ENCODE measurements around the gene TBC1D23. TPM values are rescaled to one million over a fixed set of nuclear protein-coding genes. Genes with fewer than 3 reads are reported as not detected.

Gene TBC1D23
- polyA plus RNA-seq, 1 of the 3 experiments (the other 2 are of a cell fraction), result 6.7 TPM

DNA sequence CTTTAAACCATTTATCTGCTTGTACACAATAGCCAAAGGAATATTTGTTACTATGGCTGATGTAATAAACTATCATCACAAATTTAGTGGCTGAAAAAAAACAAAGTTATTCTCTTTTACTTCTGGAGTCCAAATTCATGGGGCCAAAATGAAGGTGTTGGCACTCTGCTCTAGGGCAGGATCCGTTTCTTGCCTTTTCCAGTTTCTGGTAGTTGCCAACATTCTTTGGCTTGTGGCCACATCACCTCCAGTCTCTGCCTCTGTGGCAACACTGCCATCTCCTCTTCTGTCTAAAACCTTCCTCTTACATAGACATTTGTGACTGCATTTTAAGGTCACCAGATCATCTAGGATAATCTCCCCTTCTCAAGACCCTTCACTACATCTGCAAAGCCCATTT is 101.1 kb downstream of the TBC1D23 start:
- CTCF ChIA-PET, result no interaction called here

DNA sequence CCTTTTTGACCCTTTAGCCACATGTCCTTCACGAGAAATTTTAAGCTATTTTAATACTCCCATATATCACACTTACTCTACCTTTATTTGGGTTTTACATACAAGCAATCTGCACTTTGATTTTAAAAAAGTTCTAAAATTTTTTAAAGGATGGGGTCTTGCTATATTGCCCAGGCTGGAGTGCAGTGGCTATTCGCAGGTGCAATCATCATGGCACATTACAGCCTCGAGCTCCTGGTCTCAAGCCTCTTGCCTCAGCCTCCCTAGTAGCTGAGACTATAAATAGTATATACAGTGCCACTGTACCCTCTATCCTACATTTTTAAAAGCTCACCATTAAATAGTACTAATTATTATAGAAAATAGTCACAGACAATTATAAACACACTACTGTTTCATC is 103.6 kb downstream of the TBC1D23 start:
- H3K27ac ChIP-seq (ENCODE audit: low read depth in 2 of 2, low read length in 1 of 2), result no peak overlapping the region
- no peaks in the 10 kb centered on the region for H3K79me2 ChIP-seq (ENCODE audit: insufficient read depth)
- no peaks in the 10 kb centered on the region for H3K4me1 ChIP-seq (ENCODE audit: control insufficient read depth in 1 of 2, insufficient read depth in 2 of 2, low read depth in 1 of 2, low read length in 1 of 2)
- 97% methylated on average over 3 of the region's 3 CpGs for WGBS (ENCODE audit: low lambda C conversion rate)
- H3K9me2 ChIP-seq, result no peaks in the 10 kb centered on the region
- peaks cover 77 to 80% of the 10 kb centered on the region in 2 experiments for H3K36me3 ChIP-seq (replicated peaks in 1 of 2; ENCODE audit: control insufficient read depth in 1 of 2, insufficient read depth in 2 of 2, low read length in 1 of 2)
- no peak overlapping the region for H3K4me3 ChIP-seq (ENCODE audit: low read depth in 2 of 2, low read length in 1 of 2)
- H3K9ac ChIP-seq, result no peak overlapping the region
- no peaks in the 10 kb centered on the region for H4K20me1 ChIP-seq (ENCODE audit: insufficient read depth)
- CTCF ChIA-PET, result interaction anchor here (1.2 to 1.3 kb wide), 2 partner anchors 11 to 48 kb away, joined by 3 read pairs; no protein-coding TSS in a partner anchor
- H3K4me2 ChIP-seq, result no peak overlapping the region
- TF ChIP-seq NFIC (IDR thresholded peaks at IDR 0.05; ENCODE audit: borderline replicate concordance), result no peak
- TF ChIP-seq, protein P1, sequence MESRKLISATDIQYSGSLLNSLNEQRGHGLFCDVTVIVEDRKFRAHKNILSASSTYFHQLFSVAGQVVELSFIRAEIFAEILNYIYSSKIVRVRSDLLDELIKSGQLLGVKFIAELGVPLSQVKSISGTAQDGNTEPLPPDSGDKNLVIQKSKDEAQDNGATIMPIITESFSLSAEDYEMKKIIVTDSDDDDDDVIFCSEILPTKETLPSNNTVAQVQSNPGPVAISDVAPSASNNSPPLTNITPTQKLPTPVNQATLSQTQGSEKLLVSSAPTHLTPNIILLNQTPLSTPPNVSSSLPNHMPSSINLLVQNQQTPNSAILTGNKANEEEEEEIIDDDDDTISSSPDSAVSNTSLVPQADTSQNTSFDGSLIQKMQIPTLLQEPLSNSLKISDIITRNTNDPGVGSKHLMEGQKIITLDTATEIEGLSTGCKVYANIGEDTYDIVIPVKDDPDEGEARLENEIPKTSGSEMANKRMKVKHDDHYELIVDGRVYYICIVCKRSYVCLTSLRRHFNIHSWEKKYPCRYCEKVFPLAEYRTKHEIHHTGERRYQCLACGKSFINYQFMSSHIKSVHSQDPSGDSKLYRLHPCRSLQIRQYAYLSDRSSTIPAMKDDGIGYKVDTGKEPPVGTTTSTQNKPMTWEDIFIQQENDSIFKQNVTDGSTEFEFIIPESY (IDR thresholded peaks at IDR 0.05; ENCODE audit: borderline replicate concordance, low read depth), result no peak
- no peak for TF ChIP-seq EP300 (IDR thresholded peaks at IDR 0.05; ENCODE audit: borderline replicate concordance in 1 of 2, low read depth in 1 of 2, low read length in 1 of 2)
- TF ChIP-seq YY1 (IDR thresholded peaks at IDR 0.05; ENCODE audit: low read depth), result no peak
- no peak for TF ChIP-seq RCOR1 (IDR thresholded peaks at IDR 0.05; ENCODE audit: low read length)
- TF ChIP-seq SIN3A (IDR thresholded peaks at IDR 0.05; ENCODE audit: borderline replicate concordance, low read depth, low read length), result no peak
- no peak for TF ChIP-seq RAD21 (IDR thresholded peaks at IDR 0.05; ENCODE audit: low read length)
- no peak for TF ChIP-seq FOXM1 (IDR thresholded peaks at IDR 0.05; ENCODE audit: low read depth)
- TF ChIP-seq JUND (IDR thresholded peaks at IDR 0.05), result no peak
- TF ChIP-seq, protein P2, sequence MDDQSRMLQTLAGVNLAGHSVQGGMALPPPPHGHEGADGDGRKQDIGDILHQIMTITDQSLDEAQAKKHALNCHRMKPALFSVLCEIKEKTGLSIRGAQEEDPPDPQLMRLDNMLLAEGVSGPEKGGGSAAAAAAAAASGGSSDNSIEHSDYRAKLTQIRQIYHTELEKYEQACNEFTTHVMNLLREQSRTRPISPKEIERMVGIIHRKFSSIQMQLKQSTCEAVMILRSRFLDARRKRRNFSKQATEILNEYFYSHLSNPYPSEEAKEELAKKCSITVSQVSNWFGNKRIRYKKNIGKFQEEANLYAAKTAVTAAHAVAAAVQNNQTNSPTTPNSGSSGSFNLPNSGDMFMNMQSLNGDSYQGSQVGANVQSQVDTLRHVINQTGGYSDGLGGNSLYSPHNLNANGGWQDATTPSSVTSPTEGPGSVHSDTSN (IDR thresholded peaks at IDR 0.05), result no peak
- TF ChIP-seq GATA2 (CRISPR knock-in tag; IDR thresholded peaks at IDR 0.05), result no peak
- TF ChIP-seq EZH2phosphoT487 (IDR thresholded peaks at IDR 0.05; ENCODE audit: borderline replicate concordance, low read depth), result no peak
- no peak for TF ChIP-seq NRF1 (IDR thresholded peaks at IDR 0.05; ENCODE audit: low read depth, low read length)
- no peak for TF ChIP-seq FOXJ3 (CRISPR knock-in tag; IDR thresholded peaks at IDR 0.05)
- no peak for TF ChIP-seq MEF2A (IDR thresholded peaks at IDR 0.05; ENCODE audit: borderline replicate concordance, low read depth)
- TF ChIP-seq, protein P3, sequence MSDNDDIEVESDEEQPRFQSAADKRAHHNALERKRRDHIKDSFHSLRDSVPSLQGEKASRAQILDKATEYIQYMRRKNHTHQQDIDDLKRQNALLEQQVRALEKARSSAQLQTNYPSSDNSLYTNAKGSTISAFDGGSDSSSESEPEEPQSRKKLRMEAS (IDR thresholded peaks at IDR 0.05; ENCODE audit: low read depth), result no peak
- TF ChIP-seq, protein P4, sequence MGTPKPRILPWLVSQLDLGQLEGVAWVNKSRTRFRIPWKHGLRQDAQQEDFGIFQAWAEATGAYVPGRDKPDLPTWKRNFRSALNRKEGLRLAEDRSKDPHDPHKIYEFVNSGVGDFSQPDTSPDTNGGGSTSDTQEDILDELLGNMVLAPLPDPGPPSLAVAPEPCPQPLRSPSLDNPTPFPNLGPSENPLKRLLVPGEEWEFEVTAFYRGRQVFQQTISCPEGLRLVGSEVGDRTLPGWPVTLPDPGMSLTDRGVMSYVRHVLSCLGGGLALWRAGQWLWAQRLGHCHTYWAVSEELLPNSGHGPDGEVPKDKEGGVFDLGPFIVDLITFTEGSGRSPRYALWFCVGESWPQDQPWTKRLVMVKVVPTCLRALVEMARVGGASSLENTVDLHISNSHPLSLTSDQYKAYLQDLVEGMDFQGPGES (IDR thresholded peaks at IDR 0.05; ENCODE audit: low read depth, low read length), result no peak
- POLR2A ChIA-PET, result interaction anchor here (0.6 kb wide), 1 partner anchor 12 kb away, joined by 5 read pairs; no protein-coding TSS in a partner anchor
- H3K9me3 ChIP-seq, result no peaks in the 10 kb centered on the region
- no peak for DNase-seq
- H3K27me3 ChIP-seq (ENCODE audit: insufficient read depth), result no peaks in the 10 kb centered on the region
- no peak overlapping the region for H2AFZ ChIP-seq (ENCODE audit: low read depth)
- peaks cover 26% of the 10 kb centered on the region for H3F3A ChIP-seq (replicated peaks; ENCODE audit: insufficient read depth)

More for the DNA sequence above, 101.1 kb downstream of the TBC1D23 start:
- no peak overlapping the region for H3K4me2 ChIP-seq
- no peak overlapping the region for H2AFZ ChIP-seq (ENCODE audit: low read depth)
- H3K27ac ChIP-seq (ENCODE audit: low read depth in 2 of 2, low read length in 1 of 2), result no peak overlapping the region
- WGBS (ENCODE audit: low lambda C conversion rate), result 86% methylated on average over 1 of the region's 1 CpG
- POLR2A ChIA-PET, result no interaction called here
- no peaks in the 10 kb centered on the region for H3K9me2 ChIP-seq
- H3K4me3 ChIP-seq (ENCODE audit: low read depth in 2 of 2, low read length in 1 of 2), result no peak overlapping the region
- no peak for DNase-seq
- no peaks in the 10 kb centered on the region for H3K4me1 ChIP-seq (ENCODE audit: control insufficient read depth in 1 of 2, insufficient read depth in 2 of 2, low read depth in 1 of 2, low read length in 1 of 2)
- no peaks in the 10 kb centered on the region for H3K9me3 ChIP-seq
- no peaks in the 10 kb centered on the region for H3K79me2 ChIP-seq (ENCODE audit: insufficient read depth)
- H3K9ac ChIP-seq, result no peak overlapping the region
- H4K20me1 ChIP-seq (ENCODE audit: insufficient read depth), result no peaks in the 10 kb centered on the region
- peaks cover 69 to 71% of the 10 kb centered on the region in 2 experiments for H3K36me3 ChIP-seq (replicated peaks in 1 of 2; ENCODE audit: control insufficient read depth in 1 of 2, insufficient read depth in 2 of 2, low read length in 1 of 2)
- TF ChIP-seq POLR2AphosphoS5 (IDR thresholded peaks at IDR 0.05; ENCODE audit: low read depth, low read length), result no peak
- H3F3A ChIP-seq (replicated peaks; ENCODE audit: insufficient read depth), result peaks cover 19% of the 10 kb centered on the region
- H3K27me3 ChIP-seq (ENCODE audit: insufficient read depth), result no peaks in the 10 kb centered on the region
